Liver (tissue), 3 donors: ENCODE measurements around the gene CPNE4.

Source experiments
- EGR1 ChIP-seq, 2 donors: IDR thresholded peaks; 2 replicates each; pipeline ENCODE4 v1.6.1; 2016 to 2018; ENCODE audit warnings: antibody characterized with exemption in 2 of 2, low read depth in 2 of 2
- GABPA ChIP-seq, 2 donors: IDR thresholded peaks in 1 of 2; conservative IDR thresholded peaks in 1 of 2; 2 replicates each; pipeline ENCODE4 v1.6.1; 2016; ENCODE audit warnings: antibody characterized with exemption in 2 of 2, mild to moderate bottlenecking in 1 of 2, moderate library complexity in 1 of 2
- JUND ChIP-seq, 2 donors: IDR thresholded peaks; 2 replicates each; pipeline ENCODE4 v1.6.1; 2016; ENCODE audit warnings: antibody characterized with exemption in 2 of 2
- TAF1 ChIP-seq: conservative IDR thresholded peaks from 2 replicates; pipeline ENCODE4 v1.6.1; 2016; ENCODE audit warnings: antibody characterized with exemption, mild to moderate bottlenecking
- YY1 ChIP-seq: IDR thresholded peaks from 2 replicates; pipeline ENCODE4 v1.6.1; 2016; ENCODE audit warnings: antibody characterized with exemption, mild to moderate bottlenecking
- TF ChIP-seq, protein P1 (sequence below): fragments of 150-350 bp; IDR thresholded peaks from 2 replicates; pipeline ENCODE4 v1.5.1; 2017; ENCODE audit warnings: improper control_type of control experiment, low read depth, low read length; ENCODE audit not compliant: missing input control
- TF ChIP-seq, protein P2 (sequence below): IDR thresholded peaks from 2 replicates; pipeline ENCODE4 v1.6.1; 2016; ENCODE audit warnings: antibody characterized with exemption
- TF ChIP-seq, protein P3 (sequence below): IDR thresholded peaks from 2 replicates; pipeline ENCODE4 v1.6.1; 2016; ENCODE audit warnings: antibody characterized with exemption
- TF ChIP-seq, protein P4 (sequence below): IDR thresholded peaks from 2 replicates; pipeline ENCODE4 v1.6.1; 2016; ENCODE audit warnings: antibody characterized with exemption, mild to moderate bottlenecking
- TF ChIP-seq, protein P5 (sequence below): IDR thresholded peaks from 2 replicates; pipeline ENCODE4 v1.6.1; 2016; ENCODE audit warnings: antibody characterized with exemption
- donor health status: healthy.
- donor health status: healthy.

DNA sequence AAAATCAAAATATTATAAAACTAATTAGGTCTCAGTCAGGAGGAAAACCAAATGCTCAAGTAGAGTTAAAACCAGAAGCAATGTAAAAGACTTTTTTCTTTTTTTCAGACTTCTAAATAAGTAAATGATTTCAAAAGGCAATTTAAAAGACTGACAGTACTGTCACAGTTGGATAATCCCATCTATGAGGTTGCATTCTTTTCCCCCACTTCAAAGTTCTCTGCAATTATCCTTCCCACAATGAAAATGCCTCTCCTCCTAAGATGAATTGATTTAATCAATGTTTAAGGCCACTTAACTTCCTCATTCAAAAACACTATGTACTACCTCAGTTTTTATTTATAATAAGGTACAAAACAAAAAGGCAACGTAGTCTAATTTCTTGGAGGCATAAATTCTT is 540.1 kb downstream of the CPNE4 start:
- TF ChIP-seq, protein P1, sequence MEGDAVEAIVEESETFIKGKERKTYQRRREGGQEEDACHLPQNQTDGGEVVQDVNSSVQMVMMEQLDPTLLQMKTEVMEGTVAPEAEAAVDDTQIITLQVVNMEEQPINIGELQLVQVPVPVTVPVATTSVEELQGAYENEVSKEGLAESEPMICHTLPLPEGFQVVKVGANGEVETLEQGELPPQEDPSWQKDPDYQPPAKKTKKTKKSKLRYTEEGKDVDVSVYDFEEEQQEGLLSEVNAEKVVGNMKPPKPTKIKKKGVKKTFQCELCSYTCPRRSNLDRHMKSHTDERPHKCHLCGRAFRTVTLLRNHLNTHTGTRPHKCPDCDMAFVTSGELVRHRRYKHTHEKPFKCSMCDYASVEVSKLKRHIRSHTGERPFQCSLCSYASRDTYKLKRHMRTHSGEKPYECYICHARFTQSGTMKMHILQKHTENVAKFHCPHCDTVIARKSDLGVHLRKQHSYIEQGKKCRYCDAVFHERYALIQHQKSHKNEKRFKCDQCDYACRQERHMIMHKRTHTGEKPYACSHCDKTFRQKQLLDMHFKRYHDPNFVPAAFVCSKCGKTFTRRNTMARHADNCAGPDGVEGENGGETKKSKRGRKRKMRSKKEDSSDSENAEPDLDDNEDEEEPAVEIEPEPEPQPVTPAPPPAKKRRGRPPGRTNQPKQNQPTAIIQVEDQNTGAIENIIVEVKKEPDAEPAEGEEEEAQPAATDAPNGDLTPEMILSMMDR: no peak
- no peak for TF ChIP-seq JUND (IDR thresholded peaks at IDR 0.05)
- TF ChIP-seq YY1: no peak
- no peak for TF ChIP-seq GABPA (IDR thresholded peaks at IDR 0.05 in 1 of 2, conservative IDR thresholded peaks at IDR 0.05 in 1 of 2)
- TF ChIP-seq, protein P2, sequence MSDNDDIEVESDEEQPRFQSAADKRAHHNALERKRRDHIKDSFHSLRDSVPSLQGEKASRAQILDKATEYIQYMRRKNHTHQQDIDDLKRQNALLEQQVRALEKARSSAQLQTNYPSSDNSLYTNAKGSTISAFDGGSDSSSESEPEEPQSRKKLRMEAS: no peak
- TF ChIP-seq, protein P3, sequence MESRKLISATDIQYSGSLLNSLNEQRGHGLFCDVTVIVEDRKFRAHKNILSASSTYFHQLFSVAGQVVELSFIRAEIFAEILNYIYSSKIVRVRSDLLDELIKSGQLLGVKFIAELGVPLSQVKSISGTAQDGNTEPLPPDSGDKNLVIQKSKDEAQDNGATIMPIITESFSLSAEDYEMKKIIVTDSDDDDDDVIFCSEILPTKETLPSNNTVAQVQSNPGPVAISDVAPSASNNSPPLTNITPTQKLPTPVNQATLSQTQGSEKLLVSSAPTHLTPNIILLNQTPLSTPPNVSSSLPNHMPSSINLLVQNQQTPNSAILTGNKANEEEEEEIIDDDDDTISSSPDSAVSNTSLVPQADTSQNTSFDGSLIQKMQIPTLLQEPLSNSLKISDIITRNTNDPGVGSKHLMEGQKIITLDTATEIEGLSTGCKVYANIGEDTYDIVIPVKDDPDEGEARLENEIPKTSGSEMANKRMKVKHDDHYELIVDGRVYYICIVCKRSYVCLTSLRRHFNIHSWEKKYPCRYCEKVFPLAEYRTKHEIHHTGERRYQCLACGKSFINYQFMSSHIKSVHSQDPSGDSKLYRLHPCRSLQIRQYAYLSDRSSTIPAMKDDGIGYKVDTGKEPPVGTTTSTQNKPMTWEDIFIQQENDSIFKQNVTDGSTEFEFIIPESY: no peak
- no peak for TF ChIP-seq EGR1 (IDR thresholded peaks at IDR 0.05; ENCODE audit: low read depth in 2 of 2)
- TF ChIP-seq, protein P4, sequence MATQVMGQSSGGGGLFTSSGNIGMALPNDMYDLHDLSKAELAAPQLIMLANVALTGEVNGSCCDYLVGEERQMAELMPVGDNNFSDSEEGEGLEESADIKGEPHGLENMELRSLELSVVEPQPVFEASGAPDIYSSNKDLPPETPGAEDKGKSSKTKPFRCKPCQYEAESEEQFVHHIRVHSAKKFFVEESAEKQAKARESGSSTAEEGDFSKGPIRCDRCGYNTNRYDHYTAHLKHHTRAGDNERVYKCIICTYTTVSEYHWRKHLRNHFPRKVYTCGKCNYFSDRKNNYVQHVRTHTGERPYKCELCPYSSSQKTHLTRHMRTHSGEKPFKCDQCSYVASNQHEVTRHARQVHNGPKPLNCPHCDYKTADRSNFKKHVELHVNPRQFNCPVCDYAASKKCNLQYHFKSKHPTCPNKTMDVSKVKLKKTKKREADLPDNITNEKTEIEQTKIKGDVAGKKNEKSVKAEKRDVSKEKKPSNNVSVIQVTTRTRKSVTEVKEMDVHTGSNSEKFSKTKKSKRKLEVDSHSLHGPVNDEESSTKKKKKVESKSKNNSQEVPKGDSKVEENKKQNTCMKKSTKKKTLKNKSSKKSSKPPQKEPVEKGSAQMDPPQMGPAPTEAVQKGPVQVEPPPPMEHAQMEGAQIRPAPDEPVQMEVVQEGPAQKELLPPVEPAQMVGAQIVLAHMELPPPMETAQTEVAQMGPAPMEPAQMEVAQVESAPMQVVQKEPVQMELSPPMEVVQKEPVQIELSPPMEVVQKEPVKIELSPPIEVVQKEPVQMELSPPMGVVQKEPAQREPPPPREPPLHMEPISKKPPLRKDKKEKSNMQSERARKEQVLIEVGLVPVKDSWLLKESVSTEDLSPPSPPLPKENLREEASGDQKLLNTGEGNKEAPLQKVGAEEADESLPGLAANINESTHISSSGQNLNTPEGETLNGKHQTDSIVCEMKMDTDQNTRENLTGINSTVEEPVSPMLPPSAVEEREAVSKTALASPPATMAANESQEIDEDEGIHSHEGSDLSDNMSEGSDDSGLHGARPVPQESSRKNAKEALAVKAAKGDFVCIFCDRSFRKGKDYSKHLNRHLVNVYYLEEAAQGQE: no peak
- TF ChIP-seq, protein P5, sequence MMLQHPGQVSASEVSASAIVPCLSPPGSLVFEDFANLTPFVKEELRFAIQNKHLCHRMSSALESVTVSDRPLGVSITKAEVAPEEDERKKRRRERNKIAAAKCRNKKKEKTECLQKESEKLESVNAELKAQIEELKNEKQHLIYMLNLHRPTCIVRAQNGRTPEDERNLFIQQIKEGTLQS: no peak
- TF ChIP-seq TAF1: no peak
